Liver (tissue), 9 donors: Measurements from ENCODE around the gene FKBP11. TPM values are rescaled to one million over a fixed set of nuclear protein-coding genes. Genes with fewer than 3 reads are reported as not detected.

Experiments used
- DNase-seq: peaks from one replicate; pipeline ENCODE4 v3.0.0-alpha.2; 2017; ENCODE audit warnings: low spot score
- H3K27ac ChIP-seq, 2 donors: one replicate each; pipeline ENCODE4 v1.7.0; 2013; ENCODE audit warnings: inconsistent platforms in 2 of 2, low read length in 2 of 2, control low read depth in 1 of 2, low read depth in 1 of 2, mild to moderate bottlenecking in 1 of 2
- H3K27me3 ChIP-seq, 4 donors: one replicate each; pipeline versions ENCODE4 v1.6.1 to v1.7.0; 2013; ENCODE audit warnings: low read length in 3 of 4, inconsistent platforms in 1 of 4, mild to moderate bottlenecking in 1 of 4, moderate library complexity in 1 of 4; ENCODE audit not compliant: control insufficient read depth in 4 of 4, insufficient read depth in 4 of 4
- H3K36me3 ChIP-seq, 4 donors: one replicate each; pipeline versions ENCODE4 v1.6.1 to v1.7.0; 2013; ENCODE audit warnings: low read length in 3 of 4, mild to moderate bottlenecking in 3 of 4, low read depth in 1 of 4, moderate library complexity in 1 of 4; ENCODE audit not compliant: control insufficient read depth in 4 of 4, insufficient read depth in 3 of 4
- H3K4me1 ChIP-seq, 4 donors: one replicate each; pipeline versions ENCODE4 v1.6.1 to v1.7.0; 2013; ENCODE audit warnings: low read length in 3 of 4, mild to moderate bottlenecking in 3 of 4, moderate library complexity in 1 of 4; ENCODE audit not compliant: control insufficient read depth in 4 of 4, insufficient read depth in 4 of 4
- H3K4me3 ChIP-seq, 3 donors: one replicate each; pipeline versions ENCODE4 v1.6.1 to v1.7.0; 2013; ENCODE audit warnings: low read length in 3 of 3, control low read depth in 1 of 3, low read depth in 1 of 3, mild to moderate bottlenecking in 1 of 3
- H3K9ac ChIP-seq, 2 donors: one replicate each; pipeline ENCODE4 v1.7.0; 2013; ENCODE audit warnings: low read length in 2 of 2, mild to moderate bottlenecking in 2 of 2, moderate library complexity in 2 of 2, control low read depth in 1 of 2, low read depth in 1 of 2
- H3K9me3 ChIP-seq, 4 donors: one replicate each; pipeline versions ENCODE4 v1.6.1 to v1.7.0; 2013; ENCODE audit warnings: low read length in 3 of 4; ENCODE audit not compliant: control insufficient read depth in 4 of 4
- ATF3 ChIP-seq: IDR thresholded peaks from 2 replicates; pipeline ENCODE4 v1.6.1; 2016; ENCODE audit warnings: antibody characterized with exemption
- CTCF ChIP-seq: fragments of 150-350 bp; IDR thresholded peaks from 2 replicates; pipeline ENCODE4 v1.5.1; 2017; ENCODE audit warnings: improper control_type of control experiment, low read depth, low read length; ENCODE audit not compliant: missing input control
- EGR1 ChIP-seq, 2 donors: IDR thresholded peaks; 2 replicates each; pipeline ENCODE4 v1.6.1; 2016 to 2018; ENCODE audit warnings: antibody characterized with exemption in 2 of 2, low read depth in 2 of 2
- GABPA ChIP-seq, 2 donors: IDR thresholded peaks in 1 of 2; conservative IDR thresholded peaks in 1 of 2; 2 replicates each; pipeline ENCODE4 v1.6.1; 2016; ENCODE audit warnings: antibody characterized with exemption in 2 of 2, mild to moderate bottlenecking in 1 of 2, moderate library complexity in 1 of 2
- RAD21 ChIP-seq, 2 donors: IDR thresholded peaks; 2 replicates each; pipeline ENCODE4 v1.6.1; 2016; ENCODE audit warnings: antibody characterized with exemption in 2 of 2, mild to moderate bottlenecking in 2 of 2
- REST ChIP-seq: IDR thresholded peaks from 2 replicates; pipeline ENCODE4 v1.6.1; 2016; ENCODE audit warnings: antibody characterized with exemption, mild to moderate bottlenecking
- ZBTB33 ChIP-seq: IDR thresholded peaks from 2 replicates; pipeline ENCODE4 v1.6.1; 2016; ENCODE audit warnings: antibody characterized with exemption
- WGBS: extraction: QIAGEN DNeasy Blood & Tissue Kit; methylation state at CpG from one replicate; pipeline ENCODE4 v1.1.7; 2013; 5-methylcytosine and 5-hydroxymethylcytosine counted together
- polyA plus RNA-seq, 2 donors: library from polyadenylated mRNA; stranded (reverse) in 1 of 2; unstranded in 1 of 2; fragments of 200-250 nt in 1 of 2; fragments of >200 nt in 1 of 2; fragmentation: Nextera tagmentation in 1 of 2; extraction: Ambion mirVana in 1 of 2; gene quantifications; one replicate each; pipeline versions ENCODE4 v1.2.1 to v1.2.3, GENCODE V29; 2013 to 2015
- total RNA-seq, 2 donors: library from RNA; depleted of rRNA; stranded (reverse); fragments of >200 nt; gene quantifications; one replicate each; pipeline ENCODE4 v1.2.3, GENCODE V29; 2014
- donor health status: healthy.
- donor health status: healthy.
- donor health status: healthy.
- donor health status: healthy.
- donor health status: healthy.

Gene FKBP11
- total and polyA plus RNA-seq, 4 donors = 28.6 to 162 (median 64.9) TPM

GRCh38 chr12:48903982-48904411, 21.3 kb downstream of the FKBP11 start:
- Histone ChIP-seq H3K4me3 (peak overlapping the region in 2 of 3 donors; percentile 41 to 49), H3K9ac (peak overlapping the region in 1 of 2 donors; percentile 20), H3K4me1 (peaks cover 0 to 6% (median 0%) of the 10 kb centered on the region in 4 donors), H3K9me3 (no peaks in the 10 kb centered on the region), H3K36me3 (no peaks in the 10 kb centered on the region), H3K27ac (no peak overlapping the region), H3K27me3 (no peaks in the 10 kb centered on the region)
- TF ChIP-seq ZBTB33 = no peak
- peak; percentile 44 for TF ChIP-seq CTCF
- peak; percentile 34 to 60 for TF ChIP-seq RAD21 (IDR thresholded peaks at IDR 0.05)
- peak; percentile 79 for DNase-seq
- 8% methylated on average over 19 of the region's 19 CpGs for WGBS

GRCh38 chr12:48903363-48903981, 21.8 kb downstream of the FKBP11 start:
- TF ChIP-seq GABPA (IDR thresholded peaks at IDR 0.05 in 1 of 2, conservative IDR thresholded peaks at IDR 0.05 in 1 of 2) (no peak), EGR1 (IDR thresholded peaks at IDR 0.05; ENCODE audit: low read depth in 2 of 2) (peak in 1 of 2 donors; percentile 34), REST (no peak), ATF3 (no peak), RAD21 (IDR thresholded peaks at IDR 0.05) (no peak)
- no peaks in the 10 kb centered on the region for H3K27me3 ChIP-seq
- DNase-seq = no peak
- no peaks in the 10 kb centered on the region for H3K36me3 ChIP-seq
- no peaks in the 10 kb centered on the region for H3K9me3 ChIP-seq
- H3K4me3 ChIP-seq = peak overlapping the region in 1 of 3 donors; percentile 7
- 45% methylated on average over 20 of the region's 20 CpGs for WGBS
- H3K9ac ChIP-seq = no peak overlapping the region
- H3K27ac ChIP-seq = no peak overlapping the region
- H3K4me1 ChIP-seq = peaks cover 0 to 6% (median 0%) of the 10 kb centered on the region in 4 donors
